Measurements from ENCODE around the gene ALKAL2.

GRCh38 chr2:246489-247144 is 41.3 kb downstream of the ALKAL2 start:
- TF ChIP-seq CTCF (IDR thresholded peaks at IDR 0.05) (no peak), POLR2A (IDR thresholded peaks at IDR 0.05) (no peak)

Data from lower leg skin (tissue), 3 donors.